Muscle layer of colon (tissue), 2 donors: ENCODE measurements around the gene NADK2.
A peak's percentile ranks its signal among the peaks of the same experiment; 100 is the strongest.
"Not testable (repeated sequence)": the region's sequence is repeated elsewhere in the genome, so short reads cannot be mapped to it uniquely, and the experiment has no call there.

Source experiments
- H3K27ac ChIP-seq: one replicate; pipeline ENCODE4 v1.7.0; 2013; ENCODE audit warnings: low read depth, mild to moderate bottlenecking, low read length, moderate library complexity
- H3K27me3 ChIP-seq, 2 donors: one replicate each; pipeline ENCODE4 v1.7.0; 2013; ENCODE audit warnings: low read length in 2 of 2, mild to moderate bottlenecking in 2 of 2; ENCODE audit not compliant: insufficient read depth in 2 of 2, control insufficient read depth in 1 of 2
- H3K36me3 ChIP-seq: one replicate; pipeline ENCODE4 v1.7.0; 2013; ENCODE audit warnings: mild to moderate bottlenecking, low read length; ENCODE audit not compliant: insufficient read depth
- H3K4me1 ChIP-seq: one replicate; pipeline ENCODE4 v1.7.0; 2013; ENCODE audit warnings: mild to moderate bottlenecking, low read length; ENCODE audit not compliant: insufficient read depth
- H3K4me3 ChIP-seq, 2 donors: one replicate each; pipeline ENCODE4 v1.7.0; 2013; ENCODE audit warnings: low read length in 2 of 2, low read depth in 1 of 2, mild to moderate bottlenecking in 1 of 2, moderate library complexity in 1 of 2
- H3K9ac ChIP-seq: one replicate; pipeline ENCODE4 v1.7.0; 2013; ENCODE audit warnings: low read length
- H3K9me3 ChIP-seq: one replicate; pipeline ENCODE4 v1.7.0; 2013; ENCODE audit warnings: mild to moderate bottlenecking, low read length
- donor health status: abdominal sarcoma.
- donor health status: Adenocarcinoma of cecum.

The NADK2 gene

GRCh38 chr5:36241631-36242533, at the start of gene NADK2:
Gene NADK2, minus strand, starts transcription at chr5:36241925. Its CDS starts 127 bp downstream, at chr5:36241798.
- Histone ChIP-seq H3K9ac (peak within 1 kb of the TSS; percentile 78), H3K4me1 (peaks cover 41% of the 10 kb centered on the region), H3K4me3 (peak within 1 kb of the TSS; percentile 66 to 70), H3K27me3 (no peaks in the 10 kb centered on the region), H3K27ac (peak within 1 kb of the TSS; percentile 98), H3K36me3 (no peaks in the 10 kb centered on the region), H3K9me3 (no peaks in the 10 kb centered on the region)

GRCh38 chr5:36285837-36286615, 44.3 kb upstream of the NADK2 start:
- no peaks in the 10 kb centered on the region for H3K4me1 ChIP-seq
- no peaks in the 10 kb centered on the region for H3K36me3 ChIP-seq
- H3K27ac ChIP-seq = no peak overlapping the region
- no peaks in the 10 kb centered on the region for H3K9me3 ChIP-seq
- no peak overlapping the region for H3K4me3 ChIP-seq
- H3K9ac ChIP-seq = no peak overlapping the region
- H3K27me3 ChIP-seq = no peaks in the 10 kb centered on the region

GRCh38 chr5:36283775-36284174, 42.0 kb upstream of the NADK2 start:
- not testable (repeated sequence) for H3K27me3 ChIP-seq, H3K9me3 ChIP-seq, H3K4me1 ChIP-seq, H3K9ac ChIP-seq, H3K36me3 ChIP-seq, H3K27ac ChIP-seq, H3K4me3 ChIP-seq

GRCh38 chr5:36281626-36282025, 39.9 kb upstream of the NADK2 start:
- no peak overlapping the region for H3K4me3 ChIP-seq
- no peaks in the 10 kb centered on the region for H3K9me3 ChIP-seq
- H3K27me3 ChIP-seq = no peaks in the 10 kb centered on the region
- no peaks in the 10 kb centered on the region for H3K4me1 ChIP-seq
- H3K9ac ChIP-seq = no peak overlapping the region
- H3K36me3 ChIP-seq = no peaks in the 10 kb centered on the region
- no peak overlapping the region for H3K27ac ChIP-seq

- Histone ChIP-seq H3K27ac (no peak overlapping the region), H3K36me3 (no peaks in the 10 kb centered on the region), H3K9me3 (no peaks in the 10 kb centered on the region), H3K4me1 (no peaks in the 10 kb centered on the region), H3K27me3 (no peaks in the 10 kb centered on the region), H3K9ac (no peak overlapping the region), H3K4me3 (no peak overlapping the region)
Measured at GRCh38 chr5:36279054-36279698, 37.5 kb upstream of the NADK2 start.

- H3K9me3 ChIP-seq = no peaks in the 10 kb centered on the region
- H3K9ac ChIP-seq = no peak overlapping the region
- no peak overlapping the region for H3K4me3 ChIP-seq
- no peaks in the 10 kb centered on the region for H3K27me3 ChIP-seq
- H3K4me1 ChIP-seq = no peaks in the 10 kb centered on the region
- no peak overlapping the region for H3K27ac ChIP-seq
- no peaks in the 10 kb centered on the region for H3K36me3 ChIP-seq
Measured at GRCh38 chr5:36277521-36278176, 35.9 kb upstream of the NADK2 start.

- H3K27ac ChIP-seq = no peak overlapping the region
- H3K36me3 ChIP-seq = no peaks in the 10 kb centered on the region
- no peaks in the 10 kb centered on the region for H3K27me3 ChIP-seq
- H3K9me3 ChIP-seq = no peaks in the 10 kb centered on the region
- no peak overlapping the region for H3K9ac ChIP-seq
- no peaks in the 10 kb centered on the region for H3K4me1 ChIP-seq
- no peak overlapping the region for H3K4me3 ChIP-seq
Measured at GRCh38 chr5:36276864-36277263, 35.1 kb upstream of the NADK2 start.

GRCh38 chr5:36273809-36274526, 32.2 kb upstream of the NADK2 start:
- H3K9me3 ChIP-seq = no peaks in the 10 kb centered on the region
- no peak overlapping the region for H3K9ac ChIP-seq
- H3K27ac ChIP-seq = no peak overlapping the region
- no peaks in the 10 kb centered on the region for H3K4me1 ChIP-seq
- H3K27me3 ChIP-seq = no peaks in the 10 kb centered on the region
- no peak overlapping the region for H3K4me3 ChIP-seq
- H3K36me3 ChIP-seq = no peaks in the 10 kb centered on the region

GRCh38 chr5:36272136-36272690, 30.5 kb upstream of the NADK2 start:
- no peaks in the 10 kb centered on the region for H3K27me3 ChIP-seq
- H3K4me3 ChIP-seq = no peak overlapping the region
- H3K9ac ChIP-seq = no peak overlapping the region
- no peaks in the 10 kb centered on the region for H3K36me3 ChIP-seq
- H3K4me1 ChIP-seq = no peaks in the 10 kb centered on the region
- no peaks in the 10 kb centered on the region for H3K9me3 ChIP-seq
- H3K27ac ChIP-seq = no peak overlapping the region

- no peaks in the 10 kb centered on the region for H3K9me3 ChIP-seq
- H3K27ac ChIP-seq = no peak overlapping the region
- no peaks in the 10 kb centered on the region for H3K27me3 ChIP-seq
- no peak overlapping the region for H3K4me3 ChIP-seq
- H3K36me3 ChIP-seq = no peaks in the 10 kb centered on the region
- H3K4me1 ChIP-seq = no peaks in the 10 kb centered on the region
- no peak overlapping the region for H3K9ac ChIP-seq
Measured at GRCh38 chr5:36270876-36271575, 29.3 kb upstream of the NADK2 start.
